Right atrium auricular region (tissue), 2 donors: Measurements from ENCODE around the gene ARIH2. TPM values are rescaled to one million over a fixed set of nuclear protein-coding genes. Genes with fewer than 3 reads are reported as not detected.

Source experiments
- DNase-seq: peaks from one replicate; pipeline ENCODE4 v3.0.0-alpha.2; 2019; ENCODE audit warnings: low spot score
- H3K27ac ChIP-seq, 2 donors: fragments of 200-600 bp; sonication (generic); 1 replicate in 1 of 2; 2 replicates in 1 of 2; pipeline ENCODE4 v1.5.1; 2016 to 2019
- H3K27me3 ChIP-seq, 2 donors: fragments of 200-600 bp; sonication (generic); one replicate each; pipeline versions ENCODE4 v1.5.1 to v1.6.0; 2017 to 2019
- H3K36me3 ChIP-seq: fragments of 200-600 bp; sonication (generic); one replicate; pipeline ENCODE4 v1.5.1; 2016
- H3K4me1 ChIP-seq, 2 donors: fragments of 200-600 bp; sonication (generic); one replicate each; pipeline versions ENCODE4 v1.5.1 to v1.6.0; 2017 to 2019
- H3K4me3 ChIP-seq, 2 donors: fragments of 200-600 bp; sonication (generic); 1 replicate in 1 of 2; 2 replicates in 1 of 2; pipeline ENCODE4 v1.5.1; 2017 to 2019; ENCODE audit warnings: mild to moderate bottlenecking in 1 of 2, moderate library complexity in 1 of 2
- H3K9me3 ChIP-seq, 2 donors: fragments of 200-600 bp; sonication (generic); one replicate each; pipeline ENCODE4 v1.5.1; 2019
- CTCF ChIP-seq, 2 donors: fragments of 200-600 bp; sonication (generic); IDR thresholded peaks; one replicate each; pipeline ENCODE4 v1.5.1; 2019; ENCODE audit warnings: antibody characterized with exemption in 2 of 2
- total RNA-seq, 2 donors: library from RNA; depleted of rRNA; stranded (reverse); fragments of >200 nt; gene quantifications; one replicate each; pipeline ENCODE4 v1.1.0, GENCODE V29; 2016

The ARIH2 gene
- total RNA-seq, 2 donors from 2014 or later, result 135 to 140 TPM

DNA sequence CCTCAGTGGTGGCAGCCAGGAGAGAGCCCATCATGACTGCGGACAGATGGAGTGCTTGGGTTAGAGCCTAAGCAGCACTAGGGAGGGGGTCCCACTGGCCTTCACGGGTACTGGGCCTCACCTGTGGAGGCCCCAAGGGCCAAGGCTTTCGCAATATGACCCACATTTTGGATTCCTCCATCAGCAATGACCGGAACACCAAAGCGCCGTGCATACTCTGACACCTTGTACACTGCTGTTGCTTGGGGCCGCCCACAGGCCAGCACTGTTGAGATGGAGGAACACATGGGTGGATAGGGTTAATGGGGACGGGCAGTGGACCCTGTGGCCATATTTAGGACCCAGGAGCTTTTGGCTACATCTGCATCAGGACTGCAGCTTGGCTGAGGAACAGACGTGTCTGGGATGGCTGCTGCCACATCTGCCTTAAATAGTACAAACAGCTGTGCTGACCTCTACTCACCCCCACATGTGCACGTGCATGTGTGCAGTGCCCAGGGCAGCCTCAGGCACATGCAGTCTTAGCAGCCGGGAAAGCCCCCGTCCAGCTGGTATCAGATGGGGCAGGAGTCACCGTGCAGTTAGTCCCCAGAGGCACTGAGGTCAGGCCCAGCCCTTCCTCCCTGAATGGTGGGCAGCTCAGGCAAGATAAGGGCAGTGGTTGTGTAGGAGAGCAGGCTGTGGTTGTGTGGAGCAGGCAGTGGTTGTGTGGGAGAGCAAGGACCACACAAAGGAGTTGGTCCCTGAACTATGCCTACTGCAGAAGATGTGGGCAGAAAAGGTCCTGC is 106.6 kb downstream of the ARIH2 start:
- no peaks in the 10 kb centered on the region for H3K27me3 ChIP-seq
- no peaks in the 10 kb centered on the region for H3K9me3 ChIP-seq
- no peak overlapping the region for H3K4me3 ChIP-seq
- H3K27ac ChIP-seq, result no peak overlapping the region
- no peak for DNase-seq
- no peak for TF ChIP-seq CTCF (IDR thresholded peaks at IDR 0.05)
- peaks cover 42% of the 10 kb centered on the region for H3K36me3 ChIP-seq
- H3K4me1 ChIP-seq, result peaks cover 0 to 49% of the 10 kb centered on the region in 2 donors

GRCh38 chr3:49025793-49026520 is 107.3 kb downstream of the ARIH2 start:
- no peak for TF ChIP-seq CTCF (IDR thresholded peaks at IDR 0.05)
- H3K36me3 ChIP-seq, result peaks cover 50% of the 10 kb centered on the region
- H3K27ac ChIP-seq, result no peak overlapping the region
- H3K27me3 ChIP-seq, result no peaks in the 10 kb centered on the region
- H3K4me3 ChIP-seq, result no peak overlapping the region
- H3K9me3 ChIP-seq, result no peaks in the 10 kb centered on the region
- peaks cover 0 to 42% of the 10 kb centered on the region in 2 donors for H3K4me1 ChIP-seq
- no peak for DNase-seq

DNA sequence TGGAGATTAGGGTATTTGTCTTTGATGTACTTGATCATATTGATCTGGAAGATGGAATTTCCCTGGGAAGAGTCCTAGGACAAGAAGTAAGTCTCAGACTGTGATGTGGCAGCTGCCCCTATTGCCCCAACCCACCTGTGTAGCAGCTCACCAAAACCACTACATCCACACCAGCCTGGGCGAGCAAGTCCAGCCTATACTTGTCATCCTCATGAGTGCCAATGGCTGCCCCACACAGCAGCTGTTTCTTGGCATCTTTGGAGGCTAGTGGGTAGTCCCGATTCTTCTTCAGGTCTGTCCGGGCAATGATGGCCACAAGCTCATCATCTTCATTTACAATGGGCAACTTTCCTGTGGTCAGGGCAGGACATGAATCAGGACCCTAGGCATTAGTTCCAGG is 107.9 kb downstream of the ARIH2 start:
- Histone ChIP-seq H3K27me3 (no peaks in the 10 kb centered on the region), H3K4me1 (peaks cover 0 to 40% of the 10 kb centered on the region in 2 donors), H3K4me3 (no peak overlapping the region), H3K36me3 (peaks cover 56% of the 10 kb centered on the region), H3K27ac (no peak overlapping the region), H3K9me3 (no peaks in the 10 kb centered on the region)
- no peak for TF ChIP-seq CTCF (IDR thresholded peaks at IDR 0.05)
- DNase-seq, result no peak

- Histone ChIP-seq H3K4me3 (no peak overlapping the region), H3K9me3 (no peaks in the 10 kb centered on the region), H3K36me3 (peaks cover 67% of the 10 kb centered on the region), H3K27me3 (no peaks in the 10 kb centered on the region), H3K4me1 (peaks cover 0 to 37% of the 10 kb centered on the region in 2 donors), H3K27ac (peak overlapping the region; percentile 96 to 98)
- no peak for TF ChIP-seq CTCF (IDR thresholded peaks at IDR 0.05)
- DNase-seq, result no peak
These were observed 109.0 kb downstream of the ARIH2 start for GRCh38 chr3:49027634-49028033.

- no peak for TF ChIP-seq CTCF (IDR thresholded peaks at IDR 0.05)
- Histone ChIP-seq H3K36me3 (peaks cover 67% of the 10 kb centered on the region), H3K9me3 (no peaks in the 10 kb centered on the region), H3K27me3 (no peaks in the 10 kb centered on the region), H3K27ac (peak overlapping the region; percentile 96 to 98), H3K4me1 (peaks cover 0 to 31% of the 10 kb centered on the region in 2 donors), H3K4me3 (peak overlapping the region; percentile 73 to 82)
- no peak for DNase-seq
These were observed 109.6 kb downstream of the ARIH2 start for GRCh38 chr3:49028298-49028672.
